Muscle of leg (tissue), 11 donors: ENCODE measurements around the gene MRPS18B. TPM values are rescaled to one million over a fixed set of nuclear protein-coding genes. Genes with fewer than 3 reads are reported as not detected.

Experiments used
- DNase-seq: peaks from one replicate; pipeline ENCODE4 v3.0.0; 2013
- H3K27ac ChIP-seq: one replicate; pipeline ENCODE4 v1.5.1; 2013; ENCODE audit warnings: mild to moderate bottlenecking, low read length, control low read depth
- H3K27me3 ChIP-seq: one replicate; pipeline ENCODE4 v1.6.1; 2013; ENCODE audit warnings: low read length; ENCODE audit not compliant: control insufficient read depth, insufficient read depth
- H3K36me3 ChIP-seq: one replicate; pipeline ENCODE4 v1.6.1; 2013; ENCODE audit warnings: low read length; ENCODE audit not compliant: control insufficient read depth, insufficient read depth
- H3K4me1 ChIP-seq: one replicate; pipeline ENCODE4 v1.6.1; 2013; ENCODE audit warnings: low read length; ENCODE audit not compliant: control insufficient read depth, insufficient read depth
- H3K4me3 ChIP-seq: one replicate; pipeline ENCODE4 v1.5.1; 2013; ENCODE audit warnings: low read length, control low read depth
- H3K9me3 ChIP-seq: replicated peaks from 2 replicates; pipeline ENCODE4 v1.6.1; 2013; ENCODE audit warnings: low read depth, low read length; ENCODE audit not compliant: control insufficient read depth
- WGBS: methylation state at CpG from one replicate; pipeline ENCODE4 v1.1.5; 2013; ENCODE audit warnings: missing lambda C conversion rate; ENCODE audit not compliant: insufficient coverage; 5-methylcytosine and 5-hydroxymethylcytosine counted together
- polyA plus RNA-seq, 8 donors: library from polyadenylated mRNA; unstranded; fragments of 120-200 nt; gene quantifications; one replicate each; pipeline versions ENCODE4 v1.2.1 to v1.2.3, GENCODE V29; 2013; ENCODE audit warnings: inconsistent platforms in 1 of 8, low replicate concordance in 1 of 8; ENCODE audit not compliant: insufficient read length in 8 of 8, insufficient read depth in 1 of 8
- total RNA-seq: library from RNA; stranded (reverse); fragments of 120-200 nt; gene quantifications from one replicate; pipeline ENCODE4 v1.2.4, GENCODE V29; 2013

The MRPS18B gene
- total and polyA plus RNA-seq, 9 donors: 49.6 to 64.4 (median 57.7) TPM

- peak; percentile 99 for DNase-seq
- Histone ChIP-seq H3K27ac (peak within 1 kb of the TSS; percentile 48), H3K4me1 (peaks cover 10% of the 10 kb centered on the region), H3K4me3 (peak within 1 kb of the TSS; percentile 74), H3K36me3 (peaks cover 47% of the 10 kb centered on the region), H3K27me3 (no peaks in the 10 kb centered on the region), H3K9me3 (no peaks in the 10 kb centered on the region)
- under 1% methylated on average over 45 of the region's 57 CpGs for WGBS
These were observed 55.0 kb downstream of the MRPS18B start, which contains the start of gene DHX16 for GRCh38 chr6:30672445-30673253. Gene DHX16 (minus strand): TSS chr6:30673006. CDS start chr6:30672841, 165 bp downstream.

Other genes with a start within 250 kb of the MRPS18B start
- 73.6 TPM for gene HLA-E, start 128.3 kb upstream of the MRPS18B start, total RNA-seq
- gene HLA-E, start 128.3 kb upstream of the MRPS18B start, polyA plus RNA-seq: 10 to 100 TPM; 61.7 to 89.2 (median 77.8) TPM
- 38.0 TPM for gene GNL1, start 61.4 kb upstream of the MRPS18B start, total RNA-seq
- gene GNL1, start 61.4 kb upstream of the MRPS18B start, polyA plus RNA-seq: 10 to 100 TPM; 53.6 to 80.4 (median 60.2) TPM
- 10.7 TPM for gene PRR3, start 60.5 kb upstream of the MRPS18B start, total RNA-seq
- 10 to 100 TPM; 18.2 to 25.3 (median 22.9) TPM for gene PRR3, start 60.5 kb upstream of the MRPS18B start, polyA plus RNA-seq
- 26.6 TPM for gene ABCF1, start 46.4 kb upstream of the MRPS18B start, total RNA-seq
- 10 to 100 TPM; 43.8 to 56.1 (median 51.0) TPM for gene ABCF1, start 46.4 kb upstream of the MRPS18B start, polyA plus RNA-seq
- 25.7 TPM for gene PPP1R10, start 597 bp upstream of the MRPS18B start, total RNA-seq
- gene PPP1R10, start 597 bp upstream of the MRPS18B start, polyA plus RNA-seq: 10 to 100 TPM; 22.4 to 32.7 (median 30.0) TPM
- 5.6 TPM for gene ATAT1, start 9.0 kb downstream of the MRPS18B start, total RNA-seq
- gene ATAT1, start 9.0 kb downstream of the MRPS18B start, polyA plus RNA-seq: 10 to 100 TPM; 14.5 to 27.4 (median 21.1) TPM
- gene C6orf136, start 29.3 kb downstream of the MRPS18B start, total RNA-seq: 5.8 TPM
- 10 to 100 TPM in 5 of 8 donors, 1 to 10 TPM in 3; 8.6 to 16.5 (median 12.6) TPM for gene C6orf136, start 29.3 kb downstream of the MRPS18B start, polyA plus RNA-seq
- gene DHX16, start 55.2 kb downstream of the MRPS18B start, total RNA-seq: 18.6 TPM
- gene DHX16, start 55.2 kb downstream of the MRPS18B start, polyA plus RNA-seq: 10 to 100 TPM; 22.1 to 29.1 (median 24.5) TPM
- 19.3 TPM for gene PPP1R18, start 68.8 kb downstream of the MRPS18B start, total RNA-seq
- 10 to 100 TPM; 36.8 to 54.3 (median 45.4) TPM for gene PPP1R18, start 68.8 kb downstream of the MRPS18B start, polyA plus RNA-seq
- gene NRM, start 73.1 kb downstream of the MRPS18B start, total RNA-seq: 7.2 TPM
- gene NRM, start 73.1 kb downstream of the MRPS18B start, polyA plus RNA-seq: 10 to 100 TPM; 34.4 to 49.7 (median 37.8) TPM
- gene MDC1, start 99.4 kb downstream of the MRPS18B start, total RNA-seq: 9.6 TPM
- gene MDC1, start 99.4 kb downstream of the MRPS18B start, polyA plus RNA-seq: 10 to 100 TPM; 21.0 to 34.6 (median 25.5) TPM
- gene TUBB, start 102.5 kb downstream of the MRPS18B start, total RNA-seq: 403 TPM
- gene TUBB, start 102.5 kb downstream of the MRPS18B start, polyA plus RNA-seq: 1,000 to 10,000 TPM in 3 of 8 donors, 100 to 1,000 TPM in 5; 686 to 1,098 (median 967) TPM
- 84.5 TPM for gene FLOT1, start 124.8 kb downstream of the MRPS18B start, total RNA-seq
- 100 to 1,000 TPM in 6 of 8 donors, 10 to 100 TPM in 2; 94.9 to 113 (median 107) TPM for gene FLOT1, start 124.8 kb downstream of the MRPS18B start, polyA plus RNA-seq
- gene IER3, start 126.7 kb downstream of the MRPS18B start, total RNA-seq: 6.7 TPM
- gene IER3, start 126.7 kb downstream of the MRPS18B start, polyA plus RNA-seq: 10 to 100 TPM in 6 of 8 donors, 1 to 10 TPM in 2; 5.8 to 22.6 (median 12.9) TPM